MM.1S (cell line): ENCODE results near the gene CD84.
"Not testable (repeated sequence)": the region's sequence is repeated elsewhere in the genome, so short reads cannot be mapped to it uniquely, and the experiment has no call there.

Experiments
- DNase-seq: peaks from one replicate; pipeline ENCODE4 v3.0.0-alpha.2; 2015
- H2AFZ ChIP-seq: fragments of 300-600 bp; sonication (generic); 2 replicates; pipeline ENCODE4 v1.6.0; 2016; ENCODE audit warnings: antibody characterized with exemption, low read length
- H3F3A ChIP-seq: fragments of 300-600 bp; sonication (generic); 2 replicates; pipeline ENCODE4 v1.6.1; 2016; ENCODE audit warnings: mild to moderate bottlenecking, antibody characterized with exemption, low read length, moderate library complexity, mixed read lengths; ENCODE audit not compliant: insufficient read depth
- H3K27ac ChIP-seq: fragments of 300-600 bp; sonication (generic); 2 replicates; pipeline ENCODE4 v1.5.1; 2016; ENCODE audit warnings: mild to moderate bottlenecking, low read length
- H3K27me3 ChIP-seq: fragments of 300-600 bp; sonication (generic); replicated peaks from 2 replicates; pipeline ENCODE4 v1.6.0; 2016; ENCODE audit warnings: low read length; ENCODE audit not compliant: insufficient read depth
- H3K36me3 ChIP-seq: fragments of 300-600 bp; sonication (generic); replicated peaks from 2 replicates; pipeline ENCODE4 v1.6.1; 2016; ENCODE audit warnings: mild to moderate bottlenecking, low read length, mixed read lengths; ENCODE audit not compliant: insufficient read depth
- H3K4me1 ChIP-seq: fragments of 300-600 bp; sonication (generic); 2 replicates; pipeline ENCODE4 v1.6.1; 2016; ENCODE audit warnings: low read length, mixed read lengths
- H3K4me2 ChIP-seq: fragments of 300-600 bp; sonication (generic); 2 replicates; pipeline ENCODE4 v1.6.0; 2016; ENCODE audit warnings: low read depth, low read length
- H3K4me3 ChIP-seq: fragments of 300-600 bp; sonication (generic); 2 replicates; pipeline ENCODE4 v1.5.1; 2016; ENCODE audit warnings: low read length, mixed read lengths
- H3K79me2 ChIP-seq: fragments of 300-600 bp; sonication (generic); 2 replicates; pipeline ENCODE4 v1.6.1; 2016; ENCODE audit warnings: mixed run types, low read length, mixed read lengths
- H3K9ac ChIP-seq: fragments of 300-600 bp; sonication (generic); 2 replicates; pipeline ENCODE4 v1.6.1; 2016; ENCODE audit warnings: low read length, mixed read lengths
- H3K9me2 ChIP-seq: fragments of 300-600 bp; sonication (generic); replicated peaks from 2 replicates; pipeline ENCODE4 v1.6.1; 2016; ENCODE audit warnings: mild to moderate bottlenecking, low read length, mixed read lengths; ENCODE audit not compliant: insufficient read depth
- H3K9me3 ChIP-seq: fragments of 300-600 bp; sonication (generic); replicated peaks from 2 replicates; pipeline ENCODE4 v1.6.1; 2016; ENCODE audit warnings: mild to moderate bottlenecking, low read length, mixed read lengths; ENCODE audit not compliant: insufficient read depth
- H4K20me1 ChIP-seq: fragments of 300-600 bp; sonication (generic); 2 replicates; pipeline ENCODE4 v1.6.1; 2016; ENCODE audit warnings: mild to moderate bottlenecking, low read length, moderate library complexity, mixed read lengths; ENCODE audit not compliant: insufficient read depth
- CTCF ChIP-seq: fragments of 300-600 bp; sonication (generic); IDR thresholded peaks from 2 replicates; pipeline ENCODE4 v1.5.1; 2016; ENCODE audit warnings: antibody characterized with exemption, low read length, mixed read lengths
- EZH2 ChIP-seq: fragments of 300-600 bp; sonication (generic); optimal IDR thresholded peaks from 2 replicates; pipeline ENCODE3; 2017; ENCODE audit warnings: low read depth, mild to moderate bottlenecking, antibody characterized with exemption, low read length, mixed read lengths
- EZH2phosphoT487 ChIP-seq: fragments of 300-600 bp; sonication (generic); IDR thresholded peaks from 2 replicates; pipeline ENCODE4 v1.6.1; 2018; ENCODE audit warnings: antibody characterized with exemption, low read length

The CD84 gene

GRCh38 chr1:160560806-160561205 is 18.5 kb downstream of the CD84 start:
- Histone ChIP-seq H3F3A (no peaks in the 10 kb centered on the region), H3K27me3 (no peaks in the 10 kb centered on the region), H3K27ac (no peak overlapping the region), H3K9me2 (no peaks in the 10 kb centered on the region), H3K36me3 (no peaks in the 10 kb centered on the region), H3K79me2 (no peaks in the 10 kb centered on the region), H3K4me2 (no peak overlapping the region), H2AFZ (no peak overlapping the region), H4K20me1 (no peaks in the 10 kb centered on the region), H3K4me3 (no peak overlapping the region), H3K4me1 (no peaks in the 10 kb centered on the region), H3K9me3 (no peaks in the 10 kb centered on the region), H3K9ac (no peak overlapping the region)
- DNase-seq = no peak
- TF ChIP-seq CTCF = no peak
- no peak for TF ChIP-seq EZH2phosphoT487
- TF ChIP-seq EZH2 = no peak

GRCh38 chr1:160560045-160560705 is 19.1 kb downstream of the CD84 start:
- H3F3A ChIP-seq = no peaks in the 10 kb centered on the region
- no peak overlapping the region for H2AFZ ChIP-seq
- no peaks in the 10 kb centered on the region for H4K20me1 ChIP-seq
- H3K4me1 ChIP-seq = no peaks in the 10 kb centered on the region
- no peak overlapping the region for H3K27ac ChIP-seq
- no peaks in the 10 kb centered on the region for H3K9me3 ChIP-seq
- no peaks in the 10 kb centered on the region for H3K9me2 ChIP-seq
- no peaks in the 10 kb centered on the region for H3K36me3 ChIP-seq
- no peak overlapping the region for H3K4me3 ChIP-seq
- TF ChIP-seq EZH2phosphoT487 = no peak
- no peak for TF ChIP-seq EZH2
- TF ChIP-seq CTCF = no peak
- no peaks in the 10 kb centered on the region for H3K27me3 ChIP-seq
- H3K79me2 ChIP-seq = no peaks in the 10 kb centered on the region
- no peak overlapping the region for H3K9ac ChIP-seq
- H3K4me2 ChIP-seq = no peak overlapping the region
- DNase-seq = no peak

- DNase-seq = peak; percentile 4
- not testable (repeated sequence) for H3K9me3 ChIP-seq, H3K79me2 ChIP-seq, H3F3A ChIP-seq, H2AFZ ChIP-seq, H3K4me2 ChIP-seq, H3K9ac ChIP-seq, H3K4me1 ChIP-seq, H3K27me3 ChIP-seq, H3K27ac ChIP-seq, H4K20me1 ChIP-seq, H3K4me3 ChIP-seq, H3K36me3 ChIP-seq, H3K9me2 ChIP-seq
Observed at GRCh38 chr1:160559437-160559836, 19.9 kb downstream of the CD84 start.

GRCh38 chr1:160558660-160559380 is 20.5 kb downstream of the CD84 start:
- no peaks in the 10 kb centered on the region for H3K79me2 ChIP-seq
- H3F3A ChIP-seq = no peaks in the 10 kb centered on the region
- H2AFZ ChIP-seq = no peak overlapping the region
- H3K4me2 ChIP-seq = peak overlapping the region; percentile 2; the same call in 1 of the 2 replicates
- H3K4me1 ChIP-seq = no peaks in the 10 kb centered on the region
- DNase-seq = peak; percentile 5
- no peaks in the 10 kb centered on the region for H3K27me3 ChIP-seq
- no peak overlapping the region for H3K27ac ChIP-seq
- H3K9me3 ChIP-seq = no peaks in the 10 kb centered on the region
- TF ChIP-seq EZH2 = no peak
- no peak for TF ChIP-seq CTCF
- H3K9me2 ChIP-seq = no peaks in the 10 kb centered on the region
- no peak overlapping the region for H3K4me3 ChIP-seq
- no peak overlapping the region for H3K9ac ChIP-seq
- H4K20me1 ChIP-seq = no peaks in the 10 kb centered on the region
- no peaks in the 10 kb centered on the region for H3K36me3 ChIP-seq
